AG09319 (cell line): ENCODE data around the gene NEDD1.

Experiments used
- DNase-seq: peaks from one replicate; pipeline ENCODE4 v3.0.0-alpha.2; 2010; ENCODE audit warnings: low read depth; ENCODE audit errors: extremely low read depth
- TF ChIP-seq, protein P1 (sequence below): IDR thresholded peaks from 2 replicates; pipeline ENCODE4 v1.5.1; 2011; ENCODE audit warnings: low read depth, mild to moderate bottlenecking, inconsistent platforms, low read length, moderate library complexity

Gene NEDD1, protein sequence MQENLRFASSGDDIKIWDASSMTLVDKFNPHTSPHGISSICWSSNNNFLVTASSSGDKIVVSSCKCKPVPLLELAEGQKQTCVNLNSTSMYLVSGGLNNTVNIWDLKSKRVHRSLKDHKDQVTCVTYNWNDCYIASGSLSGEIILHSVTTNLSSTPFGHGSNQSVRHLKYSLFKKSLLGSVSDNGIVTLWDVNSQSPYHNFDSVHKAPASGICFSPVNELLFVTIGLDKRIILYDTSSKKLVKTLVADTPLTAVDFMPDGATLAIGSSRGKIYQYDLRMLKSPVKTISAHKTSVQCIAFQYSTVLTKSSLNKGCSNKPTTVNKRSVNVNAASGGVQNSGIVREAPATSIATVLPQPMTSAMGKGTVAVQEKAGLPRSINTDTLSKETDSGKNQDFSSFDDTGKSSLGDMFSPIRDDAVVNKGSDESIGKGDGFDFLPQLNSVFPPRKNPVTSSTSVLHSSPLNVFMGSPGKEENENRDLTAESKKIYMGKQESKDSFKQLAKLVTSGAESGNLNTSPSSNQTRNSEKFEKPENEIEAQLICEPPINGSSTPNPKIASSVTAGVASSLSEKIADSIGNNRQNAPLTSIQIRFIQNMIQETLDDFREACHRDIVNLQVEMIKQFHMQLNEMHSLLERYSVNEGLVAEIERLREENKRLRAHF

GRCh38 chr12:96906849-96907670 is at the start of gene NEDD1:
NEDD1 (plus strand) TSS chr12:96907257; CDS start chr12:96909760, 2,503 bp downstream.
- peak; percentile 31 for DNase-seq
- TF ChIP-seq, protein P1, sequence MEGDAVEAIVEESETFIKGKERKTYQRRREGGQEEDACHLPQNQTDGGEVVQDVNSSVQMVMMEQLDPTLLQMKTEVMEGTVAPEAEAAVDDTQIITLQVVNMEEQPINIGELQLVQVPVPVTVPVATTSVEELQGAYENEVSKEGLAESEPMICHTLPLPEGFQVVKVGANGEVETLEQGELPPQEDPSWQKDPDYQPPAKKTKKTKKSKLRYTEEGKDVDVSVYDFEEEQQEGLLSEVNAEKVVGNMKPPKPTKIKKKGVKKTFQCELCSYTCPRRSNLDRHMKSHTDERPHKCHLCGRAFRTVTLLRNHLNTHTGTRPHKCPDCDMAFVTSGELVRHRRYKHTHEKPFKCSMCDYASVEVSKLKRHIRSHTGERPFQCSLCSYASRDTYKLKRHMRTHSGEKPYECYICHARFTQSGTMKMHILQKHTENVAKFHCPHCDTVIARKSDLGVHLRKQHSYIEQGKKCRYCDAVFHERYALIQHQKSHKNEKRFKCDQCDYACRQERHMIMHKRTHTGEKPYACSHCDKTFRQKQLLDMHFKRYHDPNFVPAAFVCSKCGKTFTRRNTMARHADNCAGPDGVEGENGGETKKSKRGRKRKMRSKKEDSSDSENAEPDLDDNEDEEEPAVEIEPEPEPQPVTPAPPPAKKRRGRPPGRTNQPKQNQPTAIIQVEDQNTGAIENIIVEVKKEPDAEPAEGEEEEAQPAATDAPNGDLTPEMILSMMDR, result no peak

DNA sequence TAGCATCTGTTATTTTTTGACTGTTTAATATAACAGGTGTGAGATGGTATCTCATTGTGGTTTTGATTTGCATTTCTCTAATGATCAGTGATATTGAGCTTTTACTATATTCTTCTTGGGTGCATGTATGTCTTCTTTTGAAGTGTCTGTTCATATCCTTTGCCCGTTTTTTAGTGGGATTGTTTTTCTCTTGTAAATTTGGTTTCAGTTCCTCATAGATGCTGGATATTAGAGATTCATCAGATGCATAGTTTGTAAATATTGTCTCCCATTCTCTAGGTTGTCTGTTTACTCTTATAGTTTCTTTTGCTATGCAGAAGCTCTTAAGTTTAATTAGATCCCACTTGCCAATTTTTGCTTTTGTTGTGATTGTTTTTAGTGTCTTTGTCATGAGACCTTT is 48.9 kb upstream of the NEDD1 start:
- TF ChIP-seq, protein P1, result no peak
- no peak for DNase-seq

DNA sequence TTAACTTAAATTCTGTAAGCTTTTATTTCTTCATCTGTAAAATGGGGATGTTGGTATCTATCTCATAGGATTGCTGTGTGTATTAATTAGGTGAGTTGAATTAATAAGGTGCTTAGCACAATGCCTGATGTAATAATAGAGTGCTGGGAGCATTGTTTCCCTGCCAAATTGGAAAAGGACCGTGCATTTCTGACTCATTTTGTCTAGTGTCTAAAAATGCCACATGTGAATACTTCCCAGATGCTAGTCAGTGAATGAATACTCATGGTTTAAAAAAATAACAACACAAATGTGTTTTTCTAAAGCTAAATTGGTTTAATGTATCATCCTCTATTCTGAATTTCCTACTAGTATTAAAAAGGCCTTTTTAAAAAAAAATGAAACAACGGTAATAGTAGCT is 45.4 kb upstream of the NEDD1 start:
- TF ChIP-seq, protein P1, result no peak
- no peak for DNase-seq

DNA sequence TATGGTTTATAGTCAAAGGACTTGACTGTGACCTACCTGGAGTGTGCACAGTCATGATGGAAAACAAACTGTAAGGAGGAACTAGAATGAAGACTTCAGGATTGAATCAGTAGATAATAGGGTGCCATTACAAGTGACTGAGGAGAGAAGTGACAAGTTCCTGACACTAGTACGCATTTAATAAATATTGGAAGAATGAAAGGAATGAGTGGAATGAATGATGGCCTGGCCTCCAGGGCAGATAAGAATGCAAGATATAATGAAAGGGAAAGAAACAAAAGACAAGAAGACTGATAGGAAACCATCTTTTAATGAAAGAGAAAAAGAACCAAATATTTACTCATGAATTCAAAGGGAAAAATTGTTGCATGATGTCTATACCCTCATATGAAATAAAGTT is 44.7 kb upstream of the NEDD1 start:
- no peak for DNase-seq
- TF ChIP-seq, protein P1, result no peak

DNA sequence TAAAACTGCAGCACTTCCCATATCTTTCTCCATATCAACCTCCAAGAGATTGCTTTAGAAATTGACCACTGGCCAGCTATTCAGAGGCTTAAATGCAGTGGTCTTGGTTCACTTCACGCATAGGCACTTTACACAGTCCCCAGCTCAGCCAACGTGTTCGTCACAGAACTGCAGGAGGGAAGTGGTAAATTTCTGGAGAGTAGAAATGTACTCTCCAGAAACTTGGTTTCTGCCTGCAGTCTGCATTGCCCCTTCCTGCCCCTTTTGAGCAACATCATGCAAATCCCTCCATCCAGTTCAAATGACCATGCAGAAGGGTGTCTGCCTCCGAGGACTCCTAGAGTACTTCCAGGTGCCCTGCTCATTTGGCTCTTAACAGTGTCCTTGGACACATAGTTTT is 42.7 kb upstream of the NEDD1 start:
- no peak for DNase-seq
- TF ChIP-seq, protein P1, result no peak

DNA sequence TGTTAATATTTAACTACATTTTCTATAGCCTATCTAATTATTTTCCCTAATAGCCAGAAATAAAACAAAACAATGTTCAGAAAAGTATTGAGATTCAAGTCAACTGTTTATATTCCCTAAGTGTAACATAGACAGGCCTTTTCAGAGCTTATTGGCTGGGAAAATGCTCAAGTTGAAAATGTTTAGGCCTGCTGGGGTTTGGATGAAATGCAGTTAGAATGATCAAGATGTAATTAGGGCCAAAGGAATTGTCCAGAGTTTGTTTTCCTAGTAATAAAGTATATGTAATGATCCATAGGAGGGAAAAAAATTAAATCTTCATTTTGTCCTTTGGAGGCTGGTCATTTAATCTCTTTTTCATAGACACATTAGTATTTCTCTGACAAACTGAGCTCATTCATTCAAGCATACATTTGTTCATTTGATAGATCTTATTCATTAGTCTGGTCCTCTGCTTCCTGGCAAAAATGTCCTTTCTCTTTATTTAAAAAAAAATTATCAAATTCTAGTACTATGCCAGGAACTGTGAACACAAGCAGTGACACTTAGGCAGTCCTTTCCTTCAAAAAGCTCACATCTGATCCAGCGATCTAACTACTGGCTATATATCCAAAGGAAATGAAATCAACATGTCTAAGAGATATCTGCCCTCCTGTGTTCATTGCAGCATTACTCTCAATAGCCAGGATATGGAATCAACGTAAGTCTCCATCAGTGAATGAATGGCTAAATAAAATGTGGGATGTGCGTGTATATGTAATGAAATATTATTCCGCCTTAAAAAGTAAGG is 40.1 kb upstream of the NEDD1 start:
- TF ChIP-seq, protein P1, result no peak
- no peak for DNase-seq
